Measurements from ENCODE around the gene COX7A2.

The COX7A2 gene

GRCh38 chr6:75243333-75244062 lies at the start of gene COX7A2:
TSS of gene COX7A2 (minus strand) at chr6:75243801. CDS start at chr6:75243734, 67 bp downstream.
- Mint-ChIP-seq H3K27me3 (peaks cover 9% of the 10 kb centered on the region), H3K4me1 (peaks cover 31% of the 10 kb centered on the region), H3K36me3 (peaks cover 8% of the 10 kb centered on the region), H3K9me3 (no peaks in the 10 kb centered on the region), H3K27ac (peak within 1 kb of the TSS; percentile 97), H3K4me3 (peak within 1 kb of the TSS; percentile 92)

GRCh38 chr6:75292555-75292954 lies 49.0 kb upstream of the COX7A2 start:
- Mint-ChIP-seq H3K36me3 (peaks cover 2% of the 10 kb centered on the region), H3K27ac (no peak overlapping the region), H3K4me1 (peaks cover 20% of the 10 kb centered on the region), H3K27me3 (no peaks in the 10 kb centered on the region), H3K4me3 (no peak overlapping the region), H3K9me3 (no peaks in the 10 kb centered on the region)

GRCh38 chr6:75291744-75292143 lies 48.1 kb upstream of the COX7A2 start:
- peaks cover 4% of the 10 kb centered on the region for H3K36me3 Mint-ChIP-seq
- no peak overlapping the region for H3K4me3 Mint-ChIP-seq
- no peaks in the 10 kb centered on the region for H3K27me3 Mint-ChIP-seq
- H3K9me3 Mint-ChIP-seq, result no peaks in the 10 kb centered on the region
- H3K27ac Mint-ChIP-seq, result no peak overlapping the region
- H3K4me1 Mint-ChIP-seq, result peaks cover 28% of the 10 kb centered on the region

GRCh38 chr6:75291331-75291730 lies 47.7 kb upstream of the COX7A2 start:
- Mint-ChIP-seq H3K9me3 (no peaks in the 10 kb centered on the region), H3K36me3 (peaks cover 5% of the 10 kb centered on the region), H3K27me3 (no peaks in the 10 kb centered on the region), H3K4me3 (no peak overlapping the region), H3K27ac (no peak overlapping the region), H3K4me1 (peaks cover 33% of the 10 kb centered on the region)

- H3K4me3 Mint-ChIP-seq, result no peak overlapping the region
- peaks cover 35% of the 10 kb centered on the region for H3K4me1 Mint-ChIP-seq
- no peak overlapping the region for H3K27ac Mint-ChIP-seq
- no peaks in the 10 kb centered on the region for H3K9me3 Mint-ChIP-seq
- H3K36me3 Mint-ChIP-seq, result peaks cover 5% of the 10 kb centered on the region
- H3K27me3 Mint-ChIP-seq, result no peaks in the 10 kb centered on the region
Observed at GRCh38 chr6:75290136-75290945, 46.7 kb upstream of the COX7A2 start.

- H3K27me3 Mint-ChIP-seq, result no peaks in the 10 kb centered on the region
- no peaks in the 10 kb centered on the region for H3K9me3 Mint-ChIP-seq
- H3K4me1 Mint-ChIP-seq, result peaks cover 35% of the 10 kb centered on the region
- peaks cover 5% of the 10 kb centered on the region for H3K36me3 Mint-ChIP-seq
- H3K27ac Mint-ChIP-seq, result peak overlapping the region; percentile 17
- H3K4me3 Mint-ChIP-seq, result no peak overlapping the region
Observed at GRCh38 chr6:75288023-75288422, 44.4 kb upstream of the COX7A2 start.

GRCh38 chr6:75287424-75287823 lies 43.8 kb upstream of the COX7A2 start:
- Mint-ChIP-seq H3K36me3 (peaks cover 5% of the 10 kb centered on the region), H3K9me3 (no peaks in the 10 kb centered on the region), H3K4me1 (peaks cover 40% of the 10 kb centered on the region), H3K4me3 (peak overlapping the region; percentile 42), H3K27me3 (no peaks in the 10 kb centered on the region), H3K27ac (peak overlapping the region; percentile 77)

GRCh38 chr6:75286955-75287354 lies 43.4 kb upstream of the COX7A2 start:
- Mint-ChIP-seq H3K27ac (peak overlapping the region; percentile 77), H3K27me3 (no peaks in the 10 kb centered on the region), H3K4me3 (no peak overlapping the region), H3K36me3 (peaks cover 5% of the 10 kb centered on the region), H3K9me3 (no peaks in the 10 kb centered on the region), H3K4me1 (peaks cover 43% of the 10 kb centered on the region)

- no peak overlapping the region for H3K27ac Mint-ChIP-seq
- H3K9me3 Mint-ChIP-seq, result no peaks in the 10 kb centered on the region
- no peaks in the 10 kb centered on the region for H3K27me3 Mint-ChIP-seq
- H3K4me1 Mint-ChIP-seq, result peaks cover 57% of the 10 kb centered on the region
- no peak overlapping the region for H3K4me3 Mint-ChIP-seq
- H3K36me3 Mint-ChIP-seq, result peaks cover 5% of the 10 kb centered on the region
Observed at GRCh38 chr6:75285283-75285639, 41.7 kb upstream of the COX7A2 start.

GRCh38 chr6:75284632-75285282 lies 41.2 kb upstream of the COX7A2 start, which contains the start of gene TMEM30A:
TSS of gene TMEM30A (minus strand) at chr6:75284792. CDS start at chr6:75284638, 154 bp downstream.
- H3K27ac Mint-ChIP-seq, result no peak within 1 kb of the TSS
- no peak within 1 kb of the TSS for H3K4me3 Mint-ChIP-seq
- H3K4me1 Mint-ChIP-seq, result peaks cover 58% of the 10 kb centered on the region
- peaks cover 6% of the 10 kb centered on the region for H3K36me3 Mint-ChIP-seq
- no peaks in the 10 kb centered on the region for H3K27me3 Mint-ChIP-seq
- no peaks in the 10 kb centered on the region for H3K9me3 Mint-ChIP-seq

GRCh38 chr6:75283907-75284631 lies 40.5 kb upstream of the COX7A2 start:
- no peak overlapping the region for H3K27ac Mint-ChIP-seq
- H3K36me3 Mint-ChIP-seq, result peaks cover 6% of the 10 kb centered on the region
- peaks cover 61% of the 10 kb centered on the region for H3K4me1 Mint-ChIP-seq
- no peaks in the 10 kb centered on the region for H3K27me3 Mint-ChIP-seq
- no peaks in the 10 kb centered on the region for H3K9me3 Mint-ChIP-seq
- no peak overlapping the region for H3K4me3 Mint-ChIP-seq

GRCh38 chr6:75282706-75283105 lies 39.1 kb upstream of the COX7A2 start:
- peaks cover 61% of the 10 kb centered on the region for H3K4me1 Mint-ChIP-seq
- H3K4me3 Mint-ChIP-seq, result no peak overlapping the region
- H3K36me3 Mint-ChIP-seq, result peaks cover 10% of the 10 kb centered on the region
- no peaks in the 10 kb centered on the region for H3K9me3 Mint-ChIP-seq
- H3K27me3 Mint-ChIP-seq, result no peaks in the 10 kb centered on the region
- H3K27ac Mint-ChIP-seq, result peak overlapping the region; percentile 81

- H3K4me3 Mint-ChIP-seq, result peak overlapping the region; percentile 79
- peak overlapping the region; percentile 73 for H3K27ac Mint-ChIP-seq
Observed at GRCh38 chr6:75281653-75282052, 38.1 kb upstream of the COX7A2 start.

GRCh38 chr6:75280131-75280855 lies 36.7 kb upstream of the COX7A2 start:
- Mint-ChIP-seq H3K36me3 (peaks cover 14% of the 10 kb centered on the region), H3K27me3 (no peaks in the 10 kb centered on the region), H3K9me3 (no peaks in the 10 kb centered on the region), H3K4me3 (peak overlapping the region; percentile 45), H3K4me1 (peaks cover 63% of the 10 kb centered on the region), H3K27ac (peak overlapping the region; percentile 56)

More at GRCh38 chr6:75281653-75282052, 38.1 kb upstream of the COX7A2 start:
- Mint-ChIP-seq H3K4me1 (peaks cover 56% of the 10 kb centered on the region), H3K9me3 (no peaks in the 10 kb centered on the region), H3K36me3 (peaks cover 11% of the 10 kb centered on the region), H3K27me3 (no peaks in the 10 kb centered on the region)

GRCh38 chr6:75279418-75279817 lies 35.8 kb upstream of the COX7A2 start:
- no peaks in the 10 kb centered on the region for H3K27me3 Mint-ChIP-seq
- H3K4me3 Mint-ChIP-seq, result peak overlapping the region; percentile 31
- H3K36me3 Mint-ChIP-seq, result peaks cover 18% of the 10 kb centered on the region
- H3K9me3 Mint-ChIP-seq, result no peaks in the 10 kb centered on the region
- H3K4me1 Mint-ChIP-seq, result peaks cover 69% of the 10 kb centered on the region
- peak overlapping the region; percentile 60 for H3K27ac Mint-ChIP-seq

Data from activated naive CD4-positive, alpha-beta T cell treated with anti-CD3 and anti-CD28 coated beads, Interleukin-2, amount 50 U/mL, for 24 hours (primary cell).